ENCODE results near the gene ASAP3. TPM values are rescaled to one million over a fixed set of nuclear protein-coding genes. Genes with fewer than 3 reads are reported as not detected.

The ASAP3 gene
- total and polyA plus RNA-seq, 2 of the 13 experiments (the other 11 are each of a cell fraction or from before 2014, with no cell fraction given) = 32.6 to 37.0 TPM

GRCh38 chr1:23459338-23459757, 24.6 kb downstream of the ASAP3 start (continued):
- TF ChIP-seq ZNF275 (CRISPR knock-in tag; IDR thresholded peaks at IDR 0.05; ENCODE audit: borderline replicate concordance) (no peak), ZNF3 (CRISPR knock-in tag; IDR thresholded peaks at IDR 0.05) (peak; percentile 91), ZNF512B (CRISPR knock-in tag; IDR thresholded peaks at IDR 0.05; ENCODE audit: borderline replicate concordance) (no peak), ATF2 (CRISPR knock-in tag; IDR thresholded peaks at IDR 0.05) (0 out of 2 replicates have a peak, but pooled peaks have one; percentile 19), DRAP1 (CRISPR knock-in tag; IDR thresholded peaks at IDR 0.05) (peak; percentile 81), HDAC2 (CRISPR knock-in tag; IDR thresholded peaks at IDR 0.05) (no peak), POLR2G (IDR thresholded peaks at IDR 0.05; ENCODE audit: low read depth, low read length) (peak; percentile 63), SNRNP70 (IDR thresholded peaks at IDR 0.05; ENCODE audit: low read depth, low read length) (no peak), FOXA1 (IDR thresholded peaks at IDR 0.05) (no peak), FOXA1 (CRISPR knock-in tag; IDR thresholded peaks at IDR 0.05) (peak; percentile 72), MIXL1 (CRISPR knock-in tag; IDR thresholded peaks at IDR 0.05) (0 out of 2 replicates have a peak, but pooled peaks have one; percentile 16), NCOA5 (CRISPR knock-in tag; IDR thresholded peaks at IDR 0.05) (no peak), TFDP2 (CRISPR knock-in tag; IDR thresholded peaks at IDR 0.05) (0 out of 2 replicates have a peak, but pooled peaks have one; percentile 27), NFYC (CRISPR knock-in tag; IDR thresholded peaks at IDR 0.05) (peak; percentile 89), SATB2 (CRISPR knock-in tag; IDR thresholded peaks at IDR 0.05) (no peak), KDM2A (CRISPR knock-in tag; IDR thresholded peaks at IDR 0.05; ENCODE audit: borderline replicate concordance, low read depth) (no peak), TBX3 (IDR thresholded peaks at IDR 0.05; ENCODE audit: borderline replicate concordance) (no peak), ZKSCAN8 (CRISPR knock-in tag; IDR thresholded peaks at IDR 0.05; ENCODE audit: borderline replicate concordance) (peak; percentile 86; the same call in 1 of the 2 replicates), SYNCRIP (IDR thresholded peaks at IDR 0.05; ENCODE audit: insufficient read depth, low read depth, low read length) (no peak), ZHX1 (CRISPR knock-in tag; IDR thresholded peaks at IDR 0.05; ENCODE audit: low read depth) (no peak), RARA (CRISPR knock-in tag; IDR thresholded peaks at IDR 0.05) (0 out of 2 replicates have a peak, but pooled peaks have one; percentile 10), ZBTB20 (CRISPR knock-in tag; IDR thresholded peaks at IDR 0.05; ENCODE audit: borderline replicate concordance, low read depth) (peak; percentile 51; the same call in 1 of the 2 replicates)

All from HepG2 (cell line).